Measurements from ENCODE around the gene BAHCC1.

BAHCC1 gene

GRCh38 chr17:81487487-81488275, 92.4 kb downstream of the BAHCC1 start:
- H3K27ac ChIP-seq = no peak overlapping the region
- no peaks in the 10 kb centered on the region for H4K20me1 ChIP-seq (ENCODE audit: insufficient read depth)
- H3K27me3 ChIP-seq (ENCODE audit: insufficient read depth, low read depth) = peaks cover 74% of the 10 kb centered on the region
- no peak for TF ChIP-seq CTCF (conservative IDR thresholded peaks at IDR 0.05; ENCODE audit: low read depth, low read length)
- no peaks in the 10 kb centered on the region for H3K79me2 ChIP-seq (ENCODE audit: insufficient read depth, low read depth)
- H3K4me1 ChIP-seq (ENCODE audit: low read depth, poor library complexity, severe bottlenecking) = peaks cover 6% of the 10 kb centered on the region
- no peak overlapping the region for H3K4me2 ChIP-seq
- H3K36me3 ChIP-seq (ENCODE audit: insufficient read depth) = no peaks in the 10 kb centered on the region
- no peak overlapping the region for H3K9ac ChIP-seq
- H3K4me3 ChIP-seq (IDR thresholded peaks at IDR 0.05; ENCODE audit: insufficient read depth, low read depth, low read length) = no peak overlapping the region
- no peak overlapping the region for H2AFZ ChIP-seq (ENCODE audit: low read depth)

DNA sequence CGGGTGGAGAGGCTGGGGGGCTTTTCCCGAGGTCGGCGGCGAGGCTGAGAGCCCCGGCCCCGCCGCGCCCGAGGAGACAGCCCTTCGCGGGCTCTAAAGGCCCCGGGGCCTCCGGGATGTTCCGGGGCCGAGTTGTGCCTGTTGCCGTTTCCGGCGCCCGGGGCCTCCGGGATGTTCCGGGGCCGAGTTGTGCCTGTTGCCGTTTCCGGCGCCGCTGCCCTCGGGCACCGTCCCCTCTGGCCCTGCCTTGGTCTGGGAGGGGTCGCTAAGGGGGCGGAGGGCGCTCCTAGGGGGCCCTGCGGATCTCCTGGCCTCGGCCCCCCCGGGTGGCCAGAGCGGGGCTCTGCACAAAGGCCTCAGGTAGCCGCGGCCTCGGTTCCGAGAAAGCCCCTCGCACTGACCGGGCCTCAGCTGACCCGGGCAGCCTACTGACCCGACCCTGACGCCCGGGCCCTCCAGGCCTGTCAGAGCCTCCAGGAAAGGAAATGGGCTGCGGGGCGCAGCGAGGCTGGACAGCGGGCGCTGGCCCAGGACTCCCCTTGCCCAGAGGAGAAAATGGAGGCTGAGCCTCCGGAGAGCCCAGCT, 93.1 kb downstream of the BAHCC1 start:
- H3K4me3 ChIP-seq (IDR thresholded peaks at IDR 0.05; ENCODE audit: insufficient read depth, low read depth, low read length) = no peak overlapping the region
- no peak overlapping the region for H3K4me2 ChIP-seq
- TF ChIP-seq CTCF (conservative IDR thresholded peaks at IDR 0.05; ENCODE audit: low read depth, low read length) = no peak
- H3K4me1 ChIP-seq (ENCODE audit: low read depth, poor library complexity, severe bottlenecking) = peaks cover 6% of the 10 kb centered on the region
- no peak overlapping the region for H2AFZ ChIP-seq (ENCODE audit: low read depth)
- H3K9ac ChIP-seq = no peak overlapping the region
- H3K27ac ChIP-seq = no peak overlapping the region
- no peaks in the 10 kb centered on the region for H3K79me2 ChIP-seq (ENCODE audit: insufficient read depth, low read depth)
- peaks cover 74% of the 10 kb centered on the region for H3K27me3 ChIP-seq (ENCODE audit: insufficient read depth, low read depth)
- H3K36me3 ChIP-seq (ENCODE audit: insufficient read depth) = no peaks in the 10 kb centered on the region
- no peaks in the 10 kb centered on the region for H4K20me1 ChIP-seq (ENCODE audit: insufficient read depth)

GRCh38 chr17:81489012-81489997, 94.0 kb downstream of the BAHCC1 start:
- no peak overlapping the region for H3K4me3 ChIP-seq (IDR thresholded peaks at IDR 0.05; ENCODE audit: insufficient read depth, low read depth, low read length)
- no peaks in the 10 kb centered on the region for H3K79me2 ChIP-seq (ENCODE audit: insufficient read depth, low read depth)
- H3K4me2 ChIP-seq = no peak overlapping the region
- H4K20me1 ChIP-seq (ENCODE audit: insufficient read depth) = no peaks in the 10 kb centered on the region
- H3K9ac ChIP-seq = no peak overlapping the region
- no peaks in the 10 kb centered on the region for H3K36me3 ChIP-seq (ENCODE audit: insufficient read depth)
- peaks cover 6% of the 10 kb centered on the region for H3K4me1 ChIP-seq (ENCODE audit: low read depth, poor library complexity, severe bottlenecking)
- H3K27me3 ChIP-seq (ENCODE audit: insufficient read depth, low read depth) = peaks cover 78% of the 10 kb centered on the region
- no peak for TF ChIP-seq CTCF (conservative IDR thresholded peaks at IDR 0.05; ENCODE audit: low read depth, low read length)
- H3K27ac ChIP-seq = no peak overlapping the region
- no peak overlapping the region for H2AFZ ChIP-seq (ENCODE audit: low read depth)
